Measurements from ENCODE around the gene SETD2. TPM values are rescaled to one million over a fixed set of nuclear protein-coding genes. Genes with fewer than 3 reads are reported as not detected.
"Not testable (repeated sequence)": the region's sequence is repeated elsewhere in the genome, so short reads cannot be mapped to it uniquely, and the experiment has no call there.

Gene SETD2
- polyA plus RNA-seq, 1 of the 3 experiments (the other 2 are of a cell fraction): 12.1 TPM

DNA sequence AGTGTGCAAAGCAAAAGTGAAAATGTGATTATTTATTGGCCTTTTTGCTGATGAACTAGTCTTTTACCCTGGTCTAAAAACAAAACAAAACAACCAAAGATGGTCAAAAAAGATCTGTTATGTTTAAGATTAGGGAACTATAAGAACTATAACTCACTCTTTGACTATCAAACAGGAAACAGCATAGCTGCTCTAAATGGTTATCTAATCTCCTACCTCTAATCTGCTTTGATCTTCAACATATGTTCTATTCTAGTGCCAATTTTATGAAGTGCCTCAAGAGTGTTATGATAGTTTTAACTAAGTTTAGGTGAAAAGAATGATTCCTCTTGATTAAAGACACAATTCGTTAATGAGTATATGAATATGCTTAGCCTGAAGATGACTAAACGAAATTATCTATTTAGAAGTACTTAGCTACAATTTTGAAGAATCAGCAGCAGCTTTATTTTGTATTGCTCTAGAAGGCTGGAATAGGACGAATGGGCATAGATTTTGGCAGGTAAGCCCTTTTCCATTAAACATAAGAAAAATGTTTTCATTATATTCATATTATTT lies 46.0 kb downstream of the SETD2 start (continued):
- TF ChIP-seq, protein P1, sequence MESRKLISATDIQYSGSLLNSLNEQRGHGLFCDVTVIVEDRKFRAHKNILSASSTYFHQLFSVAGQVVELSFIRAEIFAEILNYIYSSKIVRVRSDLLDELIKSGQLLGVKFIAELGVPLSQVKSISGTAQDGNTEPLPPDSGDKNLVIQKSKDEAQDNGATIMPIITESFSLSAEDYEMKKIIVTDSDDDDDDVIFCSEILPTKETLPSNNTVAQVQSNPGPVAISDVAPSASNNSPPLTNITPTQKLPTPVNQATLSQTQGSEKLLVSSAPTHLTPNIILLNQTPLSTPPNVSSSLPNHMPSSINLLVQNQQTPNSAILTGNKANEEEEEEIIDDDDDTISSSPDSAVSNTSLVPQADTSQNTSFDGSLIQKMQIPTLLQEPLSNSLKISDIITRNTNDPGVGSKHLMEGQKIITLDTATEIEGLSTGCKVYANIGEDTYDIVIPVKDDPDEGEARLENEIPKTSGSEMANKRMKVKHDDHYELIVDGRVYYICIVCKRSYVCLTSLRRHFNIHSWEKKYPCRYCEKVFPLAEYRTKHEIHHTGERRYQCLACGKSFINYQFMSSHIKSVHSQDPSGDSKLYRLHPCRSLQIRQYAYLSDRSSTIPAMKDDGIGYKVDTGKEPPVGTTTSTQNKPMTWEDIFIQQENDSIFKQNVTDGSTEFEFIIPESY (IDR thresholded peaks at IDR 0.05; ENCODE audit: borderline replicate concordance, low read depth): no peak
- 0 out of 2 replicates have a peak, but pooled peaks have one; percentile 9 for TF ChIP-seq NFIC (IDR thresholded peaks at IDR 0.05; ENCODE audit: borderline replicate concordance)
- TF ChIP-seq SIN3A (IDR thresholded peaks at IDR 0.05; ENCODE audit: borderline replicate concordance, low read depth, low read length): no peak
- TF ChIP-seq, protein P2, sequence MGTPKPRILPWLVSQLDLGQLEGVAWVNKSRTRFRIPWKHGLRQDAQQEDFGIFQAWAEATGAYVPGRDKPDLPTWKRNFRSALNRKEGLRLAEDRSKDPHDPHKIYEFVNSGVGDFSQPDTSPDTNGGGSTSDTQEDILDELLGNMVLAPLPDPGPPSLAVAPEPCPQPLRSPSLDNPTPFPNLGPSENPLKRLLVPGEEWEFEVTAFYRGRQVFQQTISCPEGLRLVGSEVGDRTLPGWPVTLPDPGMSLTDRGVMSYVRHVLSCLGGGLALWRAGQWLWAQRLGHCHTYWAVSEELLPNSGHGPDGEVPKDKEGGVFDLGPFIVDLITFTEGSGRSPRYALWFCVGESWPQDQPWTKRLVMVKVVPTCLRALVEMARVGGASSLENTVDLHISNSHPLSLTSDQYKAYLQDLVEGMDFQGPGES (IDR thresholded peaks at IDR 0.05; ENCODE audit: low read depth, low read length): no peak

DNA sequence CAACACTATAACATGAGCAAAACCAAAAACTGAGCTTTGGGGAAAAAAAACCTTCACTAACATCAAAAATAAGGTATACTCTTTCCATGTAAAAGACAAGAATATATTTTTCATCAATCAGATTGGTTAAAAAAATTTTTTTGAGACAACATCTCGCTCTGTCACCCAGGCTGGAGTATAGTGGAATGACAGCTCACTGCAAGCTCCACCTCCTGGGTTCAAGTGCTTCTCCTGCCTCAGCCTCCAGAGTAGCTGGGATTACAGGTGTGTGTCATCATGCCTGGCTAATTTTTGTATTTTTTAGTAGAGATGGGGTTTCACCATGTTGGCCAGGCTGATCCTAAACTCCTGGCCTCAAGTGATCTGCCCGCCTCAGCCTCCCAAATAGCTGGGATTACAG lies 48.4 kb downstream of the SETD2 start:
- H3K36me3 ChIP-seq (replicated peaks in 1 of 2; ENCODE audit: control insufficient read depth in 1 of 2, insufficient read depth in 2 of 2, low read length in 1 of 2): peaks cover 30 to 68% of the 10 kb centered on the region in 2 experiments
- peaks cover 62% of the 10 kb centered on the region for H3K79me2 ChIP-seq (ENCODE audit: insufficient read depth)
- H3K4me2 ChIP-seq; DNase-seq; H2AFZ ChIP-seq (ENCODE audit: low read depth); POLR2A ChIA-PET; H3K9me2 ChIP-seq; H3K4me3 ChIP-seq (ENCODE audit: low read depth in 2 of 2, low read length in 1 of 2); H3K27me3 ChIP-seq (ENCODE audit: insufficient read depth); H3K9ac ChIP-seq; H4K20me1 ChIP-seq (ENCODE audit: insufficient read depth); H3K9me3 ChIP-seq; CTCF ChIA-PET: not testable (repeated sequence)
- WGBS (ENCODE audit: low lambda C conversion rate): 98% methylated on average over 2 of the region's 2 CpGs
- peaks cover 0 to 27% of the 10 kb centered on the region in 2 experiments; a peak in 3 of 4 replicates for H3K4me1 ChIP-seq (ENCODE audit: control insufficient read depth in 1 of 2, insufficient read depth in 2 of 2, low read depth in 1 of 2, low read length in 1 of 2)
- H3F3A ChIP-seq (replicated peaks; ENCODE audit: insufficient read depth): peaks cover 45% of the 10 kb centered on the region
- peak overlapping the region in 1 of 2 experiments; percentile 90; a peak in 2 of 4 replicates for H3K27ac ChIP-seq (ENCODE audit: low read depth in 2 of 2, low read length in 1 of 2)

DNA sequence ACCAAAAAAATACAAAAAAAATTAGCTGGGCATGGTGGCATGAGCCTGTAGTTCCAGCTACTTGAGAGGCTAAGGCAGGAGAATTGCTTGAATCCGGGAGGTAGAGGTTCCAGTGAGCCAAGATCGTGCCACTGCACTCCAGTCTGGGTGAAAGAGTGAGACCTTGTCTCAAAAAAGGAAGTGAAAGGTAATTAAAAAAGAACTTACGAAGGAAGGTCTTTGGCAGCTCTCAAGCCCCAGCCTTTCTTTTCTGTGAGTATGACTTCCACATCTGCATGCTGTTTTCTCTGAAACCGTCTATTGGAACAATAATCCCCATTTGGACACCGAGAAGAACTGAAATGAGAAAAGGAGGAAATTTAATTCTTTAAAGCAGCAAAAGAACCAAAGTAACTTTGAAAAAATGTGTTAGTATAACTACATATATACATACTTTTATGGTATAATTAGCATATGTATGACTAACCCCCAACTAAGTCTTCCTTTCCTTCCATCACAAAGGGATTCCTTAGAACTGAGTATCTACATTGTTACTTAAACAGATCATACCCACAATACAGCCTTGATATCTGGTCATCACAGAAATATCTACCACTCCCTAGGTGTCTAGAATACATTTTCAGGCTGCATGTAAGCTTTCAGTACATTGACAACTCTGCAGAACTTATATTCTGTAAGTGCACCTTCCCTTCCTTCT lies 50.1 kb downstream of the SETD2 start:
- Histone ChIP-seq H2AFZ (ENCODE audit: low read depth) (no peak overlapping the region), H3F3A (replicated peaks; ENCODE audit: insufficient read depth) (peaks cover 44% of the 10 kb centered on the region), H4K20me1 (ENCODE audit: insufficient read depth) (no peaks in the 10 kb centered on the region), H3K4me1 (ENCODE audit: control insufficient read depth in 1 of 2, insufficient read depth in 2 of 2, low read depth in 1 of 2, low read length in 1 of 2) (peaks cover 0 to 31% of the 10 kb centered on the region in 2 experiments; a peak in 3 of 4 replicates), H3K27ac (ENCODE audit: low read depth in 2 of 2, low read length in 1 of 2) (peak overlapping the region in 1 of 2 experiments; percentile 90; a peak in 2 of 4 replicates), H3K4me2 (peak overlapping the region; percentile 24), H3K4me3 (ENCODE audit: low read depth in 2 of 2, low read length in 1 of 2) (no peak overlapping the region), H3K9me3 (no peaks in the 10 kb centered on the region), H3K36me3 (replicated peaks in 1 of 2; ENCODE audit: control insufficient read depth in 1 of 2, insufficient read depth in 2 of 2, low read length in 1 of 2) (peaks cover 26 to 55% of the 10 kb centered on the region in 2 experiments), H3K9ac (peak overlapping the region; percentile 55; the same call in 1 of the 2 replicates), H3K79me2 (ENCODE audit: insufficient read depth) (peaks cover 68% of the 10 kb centered on the region), H3K9me2 (no peaks in the 10 kb centered on the region), H3K27me3 (ENCODE audit: insufficient read depth) (no peaks in the 10 kb centered on the region)
- DNase-seq: no peak
- 87% methylated on average over 5 of the region's 5 CpGs for WGBS (ENCODE audit: low lambda C conversion rate)
- POLR2A ChIA-PET: no interaction called here
- CTCF ChIA-PET: interaction anchor here (0.9 kb wide), 1 partner anchor 211 kb away, joined by 3 read pairs; no protein-coding TSS in a partner anchor
- no peak for TF ChIP-seq EZH2phosphoT487 (IDR thresholded peaks at IDR 0.05; ENCODE audit: borderline replicate concordance, low read depth)
- TF ChIP-seq, protein P3, sequence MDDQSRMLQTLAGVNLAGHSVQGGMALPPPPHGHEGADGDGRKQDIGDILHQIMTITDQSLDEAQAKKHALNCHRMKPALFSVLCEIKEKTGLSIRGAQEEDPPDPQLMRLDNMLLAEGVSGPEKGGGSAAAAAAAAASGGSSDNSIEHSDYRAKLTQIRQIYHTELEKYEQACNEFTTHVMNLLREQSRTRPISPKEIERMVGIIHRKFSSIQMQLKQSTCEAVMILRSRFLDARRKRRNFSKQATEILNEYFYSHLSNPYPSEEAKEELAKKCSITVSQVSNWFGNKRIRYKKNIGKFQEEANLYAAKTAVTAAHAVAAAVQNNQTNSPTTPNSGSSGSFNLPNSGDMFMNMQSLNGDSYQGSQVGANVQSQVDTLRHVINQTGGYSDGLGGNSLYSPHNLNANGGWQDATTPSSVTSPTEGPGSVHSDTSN (IDR thresholded peaks at IDR 0.05): no peak
- TF ChIP-seq FOXJ3 (CRISPR knock-in tag; IDR thresholded peaks at IDR 0.05): no peak
- TF ChIP-seq, protein P2 (IDR thresholded peaks at IDR 0.05; ENCODE audit: low read depth, low read length): no peak
- no peak for TF ChIP-seq MEF2A (IDR thresholded peaks at IDR 0.05; ENCODE audit: borderline replicate concordance, low read depth)
- no peak for TF ChIP-seq RXRA (IDR thresholded peaks at IDR 0.05; ENCODE audit: borderline replicate concordance, low read depth)
- no peak for TF ChIP-seq YY1 (IDR thresholded peaks at IDR 0.05; ENCODE audit: low read depth)
- no peak for TF ChIP-seq CHD2 (IDR thresholded peaks at IDR 0.05; ENCODE audit: low read length, partially characterized antibody)
- TF ChIP-seq GABPA (IDR thresholded peaks at IDR 0.05; ENCODE audit: low read depth): no peak
- 0 out of 2 replicates have a peak, but pooled peaks have one; percentile 8 for TF ChIP-seq NFIC (IDR thresholded peaks at IDR 0.05; ENCODE audit: borderline replicate concordance)
- TF ChIP-seq FOSL2 (IDR thresholded peaks at IDR 0.05; ENCODE audit: borderline replicate concordance, low read depth): peak; percentile 83; the same call in 1 of the 2 replicates
- no peak for TF ChIP-seq SMC3 (IDR thresholded peaks at IDR 0.05; ENCODE audit: low read depth, low read length)
- TF ChIP-seq EP300 (IDR thresholded peaks at IDR 0.05; ENCODE audit: borderline replicate concordance in 1 of 2, low read depth in 1 of 2, low read length in 1 of 2): peak in 1 of 2 experiments; percentile 44; a peak in 1 of 4 replicates
- no peak for TF ChIP-seq ELF1 (IDR thresholded peaks at IDR 0.05)
- TF ChIP-seq GATA2 (CRISPR knock-in tag; IDR thresholded peaks at IDR 0.05): no peak
- TF ChIP-seq TCF12 (IDR thresholded peaks at IDR 0.05): peak; percentile 66
- TF ChIP-seq RFX5 (IDR thresholded peaks at IDR 0.05; ENCODE audit: low read length): no peak
